ENCODE data around the gene STRBP.
A peak's percentile ranks its signal among the peaks of the same experiment; 100 is the strongest.
"Not testable (repeated sequence)": the region's sequence is repeated elsewhere in the genome, so short reads cannot be mapped to it uniquely, and the experiment has no call there.

Gene STRBP

DNA sequence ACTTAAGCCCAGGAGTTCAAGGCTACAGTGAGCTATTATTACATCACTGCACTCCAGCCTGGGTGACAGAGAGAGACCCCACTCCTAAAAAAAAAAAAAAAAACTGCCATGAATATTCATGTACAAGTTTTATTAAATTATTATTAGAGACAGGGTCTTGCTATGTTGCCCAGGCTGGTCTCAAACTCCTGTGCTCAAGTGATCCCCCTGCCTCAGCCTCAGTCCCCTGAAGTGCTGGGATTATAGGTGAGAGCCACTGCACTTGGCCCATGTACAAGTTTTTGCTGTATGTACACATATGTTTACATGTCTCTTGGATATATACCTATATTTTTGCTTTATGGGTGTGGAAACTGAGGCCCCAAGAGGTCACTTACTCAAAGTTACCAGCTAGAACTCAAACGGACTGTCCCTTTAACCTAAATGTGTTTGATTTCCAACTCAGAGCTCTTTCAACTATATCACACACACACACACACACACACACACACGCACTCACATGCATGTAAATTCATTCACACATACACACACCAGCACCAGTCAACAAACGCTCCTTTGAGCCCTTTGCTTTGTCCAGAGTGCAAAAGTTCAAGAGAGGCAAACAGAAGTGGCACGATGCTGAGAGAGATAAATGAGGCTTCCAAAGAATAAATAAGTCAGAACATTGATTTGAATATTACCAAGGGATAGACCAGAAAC, 42.3 kb upstream of the STRBP start:
- H3K4me3 ChIP-seq (ENCODE audit: control insufficient read depth, low read depth, low read length): no peak overlapping the region
- TF ChIP-seq, protein P1, sequence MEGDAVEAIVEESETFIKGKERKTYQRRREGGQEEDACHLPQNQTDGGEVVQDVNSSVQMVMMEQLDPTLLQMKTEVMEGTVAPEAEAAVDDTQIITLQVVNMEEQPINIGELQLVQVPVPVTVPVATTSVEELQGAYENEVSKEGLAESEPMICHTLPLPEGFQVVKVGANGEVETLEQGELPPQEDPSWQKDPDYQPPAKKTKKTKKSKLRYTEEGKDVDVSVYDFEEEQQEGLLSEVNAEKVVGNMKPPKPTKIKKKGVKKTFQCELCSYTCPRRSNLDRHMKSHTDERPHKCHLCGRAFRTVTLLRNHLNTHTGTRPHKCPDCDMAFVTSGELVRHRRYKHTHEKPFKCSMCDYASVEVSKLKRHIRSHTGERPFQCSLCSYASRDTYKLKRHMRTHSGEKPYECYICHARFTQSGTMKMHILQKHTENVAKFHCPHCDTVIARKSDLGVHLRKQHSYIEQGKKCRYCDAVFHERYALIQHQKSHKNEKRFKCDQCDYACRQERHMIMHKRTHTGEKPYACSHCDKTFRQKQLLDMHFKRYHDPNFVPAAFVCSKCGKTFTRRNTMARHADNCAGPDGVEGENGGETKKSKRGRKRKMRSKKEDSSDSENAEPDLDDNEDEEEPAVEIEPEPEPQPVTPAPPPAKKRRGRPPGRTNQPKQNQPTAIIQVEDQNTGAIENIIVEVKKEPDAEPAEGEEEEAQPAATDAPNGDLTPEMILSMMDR (conservative IDR thresholded peaks at IDR 0.05; ENCODE audit: control insufficient read depth, insufficient read depth, low read depth, low read length): no peak
- no peak for DNase-seq (ENCODE audit: low read depth)

DNA sequence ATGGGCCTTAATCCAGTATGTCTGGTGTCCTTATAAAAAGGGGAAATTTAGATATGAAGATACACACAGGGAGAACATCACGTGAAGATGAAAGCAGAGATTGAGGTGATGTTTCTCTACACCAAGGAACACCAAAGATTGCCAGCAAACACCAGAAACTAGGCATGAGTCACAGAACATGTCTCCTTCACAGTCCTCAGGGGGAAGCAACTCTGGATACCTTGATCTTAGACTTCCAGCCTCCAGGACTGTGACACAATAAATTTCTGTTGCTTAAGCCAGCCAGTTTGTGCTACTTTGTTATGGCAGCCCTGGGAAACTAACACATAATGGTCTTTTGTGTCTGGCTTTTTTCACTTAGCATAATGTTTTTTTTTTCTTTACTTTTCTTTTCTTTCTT, 41.2 kb upstream of the STRBP start:
- peak; percentile 6 for DNase-seq (ENCODE audit: low read depth)
- TF ChIP-seq, protein P1 (conservative IDR thresholded peaks at IDR 0.05; ENCODE audit: control insufficient read depth, insufficient read depth, low read depth, low read length): no peak

DNA sequence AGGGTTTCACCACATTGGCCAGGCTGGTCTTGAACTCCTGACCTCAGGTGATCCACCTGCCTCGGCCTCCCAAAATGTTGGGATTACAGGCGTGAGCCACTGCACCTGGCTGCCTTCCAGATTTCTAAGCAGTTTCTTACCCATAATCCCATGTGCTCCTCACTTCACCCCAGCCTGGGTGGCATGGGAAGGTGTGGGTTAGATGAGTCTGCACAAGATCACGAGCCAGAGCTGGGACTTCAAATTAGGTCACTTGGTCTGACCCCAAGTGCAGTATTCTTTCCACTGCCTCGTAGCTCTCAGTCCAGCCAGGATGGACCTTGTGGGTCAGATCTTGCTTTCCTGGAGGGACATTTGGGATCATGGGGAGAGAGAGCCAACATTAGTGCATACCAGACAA, 37.5 kb upstream of the STRBP start:
- DNase-seq (ENCODE audit: low read depth): no peak
- TF ChIP-seq, protein P1 (conservative IDR thresholded peaks at IDR 0.05; ENCODE audit: control insufficient read depth, insufficient read depth, low read depth, low read length): no peak
- no peak overlapping the region for H3K4me3 ChIP-seq (ENCODE audit: control insufficient read depth, low read depth, low read length)

More for the DNA sequence above, 41.2 kb upstream of the STRBP start:
- H3K4me3 ChIP-seq (ENCODE audit: control insufficient read depth, low read depth, low read length): no peak overlapping the region

DNA sequence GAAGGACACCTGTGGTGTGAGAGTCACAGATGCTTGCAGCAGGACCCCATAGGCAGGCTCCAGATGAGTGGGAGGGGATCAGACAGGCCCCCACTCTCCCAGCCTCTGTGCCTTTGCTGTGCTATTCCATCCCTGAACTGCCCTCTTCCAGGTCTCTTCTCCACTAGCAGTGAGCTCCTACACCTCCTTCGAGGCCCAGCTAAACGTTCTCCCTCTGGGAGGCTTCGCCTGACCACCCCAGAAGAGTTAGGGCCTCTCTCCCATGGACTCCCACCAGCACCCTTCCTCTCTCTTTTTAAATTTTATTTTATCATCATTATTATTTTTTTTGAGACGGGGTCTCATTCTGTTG, 35.9 kb upstream of the STRBP start:
- H3K4me3 ChIP-seq (ENCODE audit: control insufficient read depth, low read depth, low read length): no peak overlapping the region
- TF ChIP-seq, protein P1 (conservative IDR thresholded peaks at IDR 0.05; ENCODE audit: control insufficient read depth, insufficient read depth, low read depth, low read length): no peak
- DNase-seq (ENCODE audit: low read depth): no peak

DNA sequence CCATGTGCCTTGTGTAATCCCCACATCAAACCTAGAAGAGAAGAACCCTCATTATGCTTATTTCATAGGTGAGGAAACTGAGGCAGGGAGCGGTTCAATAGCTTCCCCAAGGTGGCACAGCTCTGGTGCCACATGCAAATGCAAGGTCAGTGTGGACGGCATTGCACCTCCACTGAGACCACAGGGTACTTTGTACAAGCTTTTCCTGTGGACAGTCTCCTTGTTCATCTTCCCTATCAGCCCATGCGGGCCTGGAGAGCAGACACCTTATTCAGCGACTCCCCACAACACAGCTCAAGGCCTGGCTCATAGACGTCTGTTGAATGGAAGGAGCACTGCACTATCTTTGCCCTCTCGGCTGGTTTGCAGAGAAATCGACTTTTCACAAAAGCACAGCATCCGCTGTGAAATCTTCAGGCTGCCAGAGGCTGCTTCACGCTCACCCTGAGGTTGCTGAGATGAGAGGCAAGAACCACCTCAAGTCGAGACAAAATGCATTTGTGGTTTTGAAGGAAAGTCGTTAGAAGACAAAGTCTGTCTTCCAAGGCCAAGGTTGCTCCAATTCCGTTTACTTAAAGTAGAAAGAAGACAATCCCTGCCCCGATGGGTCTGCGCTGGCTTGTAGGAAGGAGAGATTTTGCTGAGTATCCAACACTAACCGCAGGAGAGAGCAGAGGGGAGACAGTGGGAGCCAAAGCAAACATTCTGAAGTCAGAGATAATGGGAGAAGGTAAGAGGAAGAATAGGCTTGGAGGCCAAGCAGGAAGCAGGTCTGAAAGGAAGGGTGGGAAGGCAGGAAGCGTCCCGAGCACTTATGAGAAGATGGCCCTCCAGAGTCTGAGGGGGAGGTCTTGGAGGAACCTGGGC, 34.2 kb upstream of the STRBP start:
- H3K4me3 ChIP-seq (ENCODE audit: control insufficient read depth, low read depth, low read length): no peak overlapping the region
- DNase-seq (ENCODE audit: low read depth): no peak
- TF ChIP-seq, protein P1 (conservative IDR thresholded peaks at IDR 0.05; ENCODE audit: control insufficient read depth, insufficient read depth, low read depth, low read length): no peak

DNA sequence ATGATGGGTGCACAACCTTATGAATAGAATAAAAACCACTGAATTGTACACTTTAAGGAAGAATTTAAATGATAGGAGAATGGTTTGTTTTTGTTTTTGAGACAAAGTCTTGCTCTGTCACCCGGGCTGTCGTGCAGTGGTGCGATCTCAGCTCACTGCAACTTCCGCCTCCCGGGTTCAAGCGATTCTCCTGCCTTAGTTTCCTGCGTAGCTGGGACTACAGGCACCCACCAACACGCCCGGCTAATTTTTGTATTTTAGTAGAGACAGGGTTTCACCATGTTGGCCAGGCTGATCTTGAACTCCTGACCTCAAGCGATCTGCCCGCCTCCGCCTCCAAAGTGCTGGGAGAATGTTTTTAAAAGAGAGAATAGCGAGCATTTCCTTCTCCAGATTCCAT, 33.5 kb upstream of the STRBP start:
- not testable (repeated sequence) for DNase-seq (ENCODE audit: low read depth)

DNA sequence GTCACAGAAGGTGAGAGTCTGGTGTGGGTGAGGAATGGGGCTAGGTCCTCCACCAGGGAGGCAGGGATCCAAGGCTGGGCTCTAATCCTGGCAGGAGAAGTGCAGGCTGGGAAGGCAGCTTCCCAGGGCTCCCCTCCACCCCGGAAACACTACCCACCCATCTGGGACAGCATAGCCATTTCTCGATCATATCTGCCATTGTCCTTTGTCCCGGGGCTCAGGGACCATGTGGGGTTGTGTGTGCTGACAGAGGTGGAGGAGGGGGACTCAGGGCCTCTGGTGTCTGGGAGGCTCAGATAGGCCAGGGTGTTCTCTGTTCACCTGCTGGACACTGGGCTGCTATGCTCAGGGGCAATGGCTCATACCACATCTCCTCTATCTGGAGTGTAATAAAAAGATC, 32.2 kb upstream of the STRBP start:
- DNase-seq (ENCODE audit: low read depth): no peak
- TF ChIP-seq, protein P1 (conservative IDR thresholded peaks at IDR 0.05; ENCODE audit: control insufficient read depth, insufficient read depth, low read depth, low read length): no peak
- no peak overlapping the region for H3K4me3 ChIP-seq (ENCODE audit: control insufficient read depth, low read depth, low read length)

More for the DNA sequence above, 33.5 kb upstream of the STRBP start:
- not testable (repeated sequence) for H3K4me3 ChIP-seq (ENCODE audit: control insufficient read depth, low read depth, low read length)
